UCSD-AML1 (cell line): ENCODE results near the gene WRAP53.

ENCODE experiments used
- DNase-seq: peaks from one replicate; lab custom pipeline; 2025; ENCODE audit not compliant: unreplicated experiment; lab: John Stamatoyannopoulos, UW

The WRAP53 gene

DNA sequence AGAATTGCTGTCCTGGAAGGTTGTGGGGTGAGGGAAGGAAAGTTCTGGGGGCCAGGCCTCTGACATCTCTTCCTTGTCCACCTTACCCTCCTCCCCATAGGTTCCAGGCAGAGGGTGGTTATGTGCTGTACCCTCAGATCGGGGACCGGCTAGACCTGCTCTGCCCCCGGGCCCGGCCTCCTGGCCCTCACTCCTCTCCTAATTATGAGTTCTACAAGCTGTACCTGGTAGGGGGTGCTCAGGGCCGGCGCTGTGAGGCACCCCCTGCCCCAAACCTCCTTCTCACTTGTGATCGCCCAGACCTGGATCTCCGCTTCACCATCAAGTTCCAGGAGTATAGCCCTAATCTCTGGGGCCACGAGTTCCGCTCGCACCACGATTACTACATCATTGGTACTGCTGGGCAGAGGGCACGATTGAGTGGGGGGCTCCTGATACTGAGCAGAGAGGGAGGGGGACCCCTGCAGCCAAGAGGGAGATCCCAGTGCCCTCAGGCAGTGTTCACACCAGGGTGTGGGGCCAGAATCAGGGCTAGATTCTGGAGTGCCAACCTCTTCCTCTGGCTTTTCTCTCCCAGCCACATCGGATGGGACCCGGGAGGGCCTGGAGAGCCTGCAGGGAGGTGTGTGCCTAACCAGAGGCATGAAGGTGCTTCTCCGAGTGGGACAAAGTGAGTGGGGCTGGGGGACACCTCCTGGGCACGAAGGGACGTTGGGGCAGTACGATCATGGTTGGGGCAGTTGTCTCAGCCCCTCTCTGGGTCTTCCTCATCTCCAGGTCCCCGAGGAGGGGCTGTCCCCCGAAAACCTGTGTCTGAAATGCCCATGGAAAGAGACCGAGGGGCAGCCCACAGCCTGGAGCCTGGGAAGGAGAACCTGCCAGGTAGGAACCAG is 19.8 kb downstream of the WRAP53 start:
- DNase-seq = no peak

DNA sequence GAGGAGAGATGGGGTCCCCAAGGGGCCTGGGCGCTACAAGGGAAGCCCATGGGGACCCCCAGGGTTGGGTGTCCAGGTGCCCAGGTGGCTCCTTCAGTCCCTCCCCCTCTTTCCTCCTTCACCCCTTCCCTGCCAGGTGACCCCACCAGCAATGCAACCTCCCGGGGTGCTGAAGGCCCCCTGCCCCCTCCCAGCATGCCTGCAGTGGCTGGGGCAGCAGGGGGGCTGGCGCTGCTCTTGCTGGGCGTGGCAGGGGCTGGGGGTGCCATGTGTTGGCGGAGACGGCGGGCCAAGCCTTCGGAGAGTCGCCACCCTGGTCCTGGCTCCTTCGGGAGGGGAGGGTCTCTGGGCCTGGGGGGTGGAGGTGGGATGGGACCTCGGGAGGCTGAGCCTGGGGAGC is 20.8 kb downstream of the WRAP53 start:
- DNase-seq = no peak

DNA sequence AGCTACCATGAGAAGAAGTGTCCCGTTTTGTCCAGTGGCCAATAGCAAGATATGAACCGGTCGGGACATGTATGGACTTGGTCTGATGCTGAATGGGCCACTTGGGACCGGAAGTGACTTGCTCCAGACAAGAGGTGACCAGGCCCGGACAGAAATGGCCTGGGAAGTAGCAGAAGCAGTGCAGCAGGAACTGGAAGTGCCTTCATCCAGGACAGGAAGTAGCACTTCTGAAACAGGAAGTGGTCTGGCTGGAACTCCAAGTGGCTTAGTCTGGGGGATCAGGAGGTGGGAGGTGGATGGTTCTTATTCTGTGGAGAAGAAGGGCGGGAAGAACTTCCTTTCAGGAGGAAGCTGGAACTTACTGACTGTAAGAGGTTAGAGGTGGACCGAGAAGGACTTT is 22.0 kb downstream of the WRAP53 start:
- no peak for DNase-seq

DNA sequence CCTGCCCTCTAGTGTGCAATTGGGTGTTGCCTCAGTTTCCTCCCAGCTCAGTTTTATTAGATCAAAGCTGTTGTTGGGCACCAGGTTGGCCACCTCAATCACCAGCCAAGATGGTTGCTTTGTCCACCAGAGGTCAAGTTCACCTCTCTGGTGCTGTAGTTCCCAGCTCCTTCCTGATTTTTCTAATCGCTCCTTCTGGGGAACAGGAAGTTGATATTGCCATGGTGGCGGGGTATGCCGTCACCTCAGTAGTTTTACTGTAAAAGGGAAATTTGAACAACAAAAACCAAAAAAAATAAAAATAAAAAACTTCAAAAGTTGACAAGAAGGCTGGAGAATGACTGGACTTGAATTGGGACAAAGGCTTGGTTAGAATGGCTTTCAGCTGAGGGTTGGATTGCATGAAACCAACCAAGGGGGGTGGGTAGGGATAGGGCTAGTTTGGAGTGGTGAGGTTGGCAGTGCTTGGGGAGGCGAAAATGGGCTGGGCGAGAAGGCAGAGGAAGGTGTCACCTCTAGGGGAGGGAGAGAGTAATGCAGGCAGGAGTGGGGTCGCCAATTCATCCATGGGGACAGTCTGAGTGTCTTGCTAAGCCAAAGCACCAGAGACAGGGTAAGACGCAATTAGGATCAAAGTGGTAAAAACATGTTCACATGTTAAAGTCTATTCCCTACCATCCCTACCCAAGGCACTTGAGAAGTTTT is 22.9 kb downstream of the WRAP53 start:
- DNase-seq = no peak

DNA sequence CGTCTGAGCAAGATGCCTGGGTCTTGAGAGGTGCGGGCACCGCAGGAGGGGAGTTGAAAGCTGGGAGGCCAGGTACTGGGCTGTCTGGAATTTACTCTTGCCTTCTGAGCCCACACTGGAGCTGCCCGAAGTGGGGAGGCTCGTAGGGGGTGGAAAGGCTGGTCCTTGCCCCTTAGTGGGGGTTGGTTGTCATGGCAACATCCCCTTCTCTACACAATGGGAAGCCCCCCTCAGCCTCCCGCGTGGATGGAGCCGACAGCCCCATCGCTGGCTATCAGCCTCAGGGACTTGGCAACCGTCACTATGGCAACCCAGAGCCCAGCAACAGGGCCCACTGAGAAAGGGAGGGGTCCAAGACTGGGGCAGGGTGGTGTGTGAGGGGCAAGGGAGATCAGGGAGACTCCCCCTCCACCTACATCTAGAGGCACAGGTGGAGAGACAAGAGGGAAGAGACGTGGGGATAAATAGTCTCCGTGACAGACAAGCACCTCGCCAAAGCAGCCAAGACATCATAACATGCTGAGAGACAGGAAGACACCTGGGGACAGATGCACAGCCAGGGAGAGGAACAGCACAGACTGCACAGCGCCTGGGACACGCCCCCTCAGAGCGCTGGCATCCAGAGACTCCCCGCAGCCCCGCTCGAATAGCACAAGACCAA is 24.0 kb downstream of the WRAP53 start:
- no peak for DNase-seq

DNA sequence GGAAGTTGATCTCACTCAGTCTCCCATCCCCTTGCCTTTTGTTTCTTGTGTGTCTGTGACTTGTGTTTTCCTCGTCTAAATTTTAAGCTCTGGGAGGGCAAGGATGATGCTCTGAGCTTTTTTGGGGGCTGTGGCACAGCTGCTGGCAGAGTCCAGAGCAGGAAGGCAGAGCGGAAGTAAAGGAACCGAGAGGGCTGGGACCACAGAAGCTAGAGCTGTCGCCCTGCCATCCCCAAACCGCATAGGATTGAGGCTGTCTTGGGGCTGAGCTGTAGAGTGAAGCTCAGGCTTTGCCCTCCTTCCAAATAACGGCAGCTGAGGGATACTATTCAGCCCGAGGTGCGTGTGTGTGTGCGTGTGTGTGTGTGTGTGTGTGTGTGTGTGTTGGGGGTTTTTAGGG is 25.5 kb downstream of the WRAP53 start:
- DNase-seq = peak; percentile 57

DNA sequence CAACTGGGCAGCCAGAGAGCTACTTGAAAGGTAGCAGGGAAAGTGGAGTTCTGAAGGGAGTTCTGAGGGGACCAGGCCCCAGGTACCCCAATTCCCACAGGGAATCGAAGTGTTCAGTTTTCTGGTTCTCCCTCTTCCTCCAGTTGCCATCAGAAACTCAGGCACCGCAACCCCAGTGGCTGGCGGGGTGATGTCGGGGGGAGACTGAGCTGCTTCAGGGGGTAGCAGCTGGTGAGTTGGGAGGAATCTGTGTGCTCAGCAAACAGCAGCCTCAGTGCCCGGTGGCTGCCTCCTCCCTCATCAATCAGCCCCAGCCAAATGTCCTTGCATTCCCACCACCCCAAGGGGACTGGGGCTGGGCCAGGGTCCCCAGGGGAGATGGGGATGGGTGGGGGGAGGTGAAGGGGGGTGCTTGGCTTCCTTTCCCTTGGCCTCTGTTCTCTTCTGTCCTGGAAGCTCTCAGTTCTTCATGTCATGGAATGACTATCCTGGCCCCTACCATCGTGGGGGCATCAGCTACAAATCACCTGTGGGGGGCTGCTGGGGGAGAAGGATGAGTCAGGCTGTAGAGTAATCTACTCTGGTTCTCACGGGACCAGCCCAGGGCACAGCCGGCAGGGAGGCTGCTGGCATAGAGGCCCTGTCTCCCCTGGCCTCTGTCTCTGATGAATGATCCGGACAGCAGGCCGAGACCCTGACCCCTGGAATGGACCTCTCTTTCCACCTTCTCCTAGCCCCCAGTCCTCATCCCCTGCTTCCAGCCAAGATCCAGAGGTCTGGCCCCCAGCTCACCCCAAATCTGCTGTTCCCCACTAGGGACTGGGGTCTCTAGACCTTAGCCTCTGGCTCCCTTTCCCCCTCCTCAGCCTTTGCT is 26.7 kb downstream of the WRAP53 start:
- DNase-seq = no peak

DNA sequence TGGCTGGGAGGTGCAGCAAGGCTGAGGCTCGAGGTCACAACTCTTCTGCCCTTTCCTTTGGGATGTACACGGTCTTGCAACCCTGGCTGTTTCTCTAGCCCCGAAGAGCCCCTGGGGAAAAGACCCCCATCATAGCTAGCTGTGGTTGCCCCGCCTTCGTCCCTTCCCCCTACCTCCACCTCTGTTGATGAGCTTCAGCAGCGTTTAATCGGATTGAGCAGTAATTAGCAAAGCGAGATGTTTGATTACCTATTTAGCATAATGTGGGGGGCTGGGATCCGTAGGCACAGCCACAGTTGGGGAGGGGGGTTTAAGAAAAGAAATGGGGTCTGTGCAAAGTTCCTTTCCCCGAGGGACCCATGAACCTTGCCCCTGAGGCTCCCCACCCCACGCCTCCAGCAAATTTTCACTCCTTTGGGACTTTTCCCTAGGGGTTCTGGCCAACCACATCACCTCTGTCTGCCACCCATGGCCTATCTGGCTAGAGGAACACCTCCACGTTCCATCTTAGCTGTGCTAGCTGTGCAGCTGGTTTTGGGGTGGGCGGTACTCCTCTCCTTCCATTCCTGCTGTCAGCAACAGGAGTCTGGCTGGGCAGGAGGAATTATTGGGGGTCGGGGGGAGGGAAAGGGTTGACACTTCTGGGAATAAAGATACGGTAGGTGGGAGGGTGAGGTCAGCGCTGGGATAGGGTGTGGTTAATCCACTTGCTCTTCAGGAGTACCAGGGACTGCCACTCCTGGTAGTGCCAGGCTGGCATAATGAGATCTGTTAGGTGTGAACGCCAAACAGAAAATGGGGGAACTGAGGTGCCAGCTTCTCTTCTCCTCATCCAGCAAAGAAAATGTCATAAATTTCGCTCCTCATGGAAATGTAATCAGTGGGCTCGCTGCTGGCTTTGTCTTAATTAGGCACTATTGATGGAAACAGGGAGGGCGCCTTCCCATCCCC is 27.9 kb downstream of the WRAP53 start:
- no peak for DNase-seq

DNA sequence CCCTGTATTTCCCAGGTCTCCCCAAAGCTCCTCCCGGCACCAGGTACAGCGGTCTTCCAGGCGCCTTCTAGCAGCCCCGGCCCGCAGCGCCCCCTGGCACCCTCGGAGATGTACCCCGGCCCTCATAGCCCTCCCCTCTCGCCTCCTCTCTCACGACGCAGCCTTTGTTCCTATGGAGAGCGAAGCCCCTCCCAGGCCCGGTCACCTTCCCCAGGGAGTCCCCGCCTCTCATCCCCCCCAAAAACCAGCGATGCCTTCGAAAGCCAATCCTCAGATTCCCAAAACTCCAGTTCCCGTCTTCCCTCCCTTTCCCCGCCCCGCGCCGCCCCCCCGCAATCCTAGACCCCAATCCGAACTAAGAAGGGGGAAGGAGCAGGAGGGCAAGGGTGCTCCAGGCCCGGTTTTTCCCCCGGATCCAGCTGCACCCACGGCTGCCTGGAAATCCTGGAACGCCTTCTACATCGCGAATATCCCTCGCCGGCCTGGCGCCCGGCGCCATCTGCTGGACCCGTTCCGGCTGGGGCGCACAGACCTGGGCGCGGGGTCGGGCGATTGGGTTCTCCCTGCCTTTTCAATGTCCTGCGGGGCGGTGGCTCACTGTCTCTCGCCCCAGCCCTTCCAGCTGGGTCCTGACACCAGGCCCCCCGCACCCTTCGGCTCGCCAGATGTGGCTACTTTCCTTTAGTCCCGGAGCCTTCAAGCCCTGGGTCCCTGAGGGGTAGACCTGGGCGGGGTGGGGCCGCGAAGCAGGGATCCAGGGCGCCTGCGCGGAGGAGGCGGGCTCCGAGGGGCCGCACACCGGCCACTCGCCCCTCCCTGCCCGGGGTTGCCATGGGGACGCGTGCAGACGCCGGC is 28.9 kb downstream of the WRAP53 start, which contains the start of gene DNAH2:
TSS of gene DNAH2 (plus strand) at position 844 of the 855 bp plus-strand sequence. CDS start 1,991 bp downstream, outside the sequence.
- DNase-seq = peak; percentile 88

DNA sequence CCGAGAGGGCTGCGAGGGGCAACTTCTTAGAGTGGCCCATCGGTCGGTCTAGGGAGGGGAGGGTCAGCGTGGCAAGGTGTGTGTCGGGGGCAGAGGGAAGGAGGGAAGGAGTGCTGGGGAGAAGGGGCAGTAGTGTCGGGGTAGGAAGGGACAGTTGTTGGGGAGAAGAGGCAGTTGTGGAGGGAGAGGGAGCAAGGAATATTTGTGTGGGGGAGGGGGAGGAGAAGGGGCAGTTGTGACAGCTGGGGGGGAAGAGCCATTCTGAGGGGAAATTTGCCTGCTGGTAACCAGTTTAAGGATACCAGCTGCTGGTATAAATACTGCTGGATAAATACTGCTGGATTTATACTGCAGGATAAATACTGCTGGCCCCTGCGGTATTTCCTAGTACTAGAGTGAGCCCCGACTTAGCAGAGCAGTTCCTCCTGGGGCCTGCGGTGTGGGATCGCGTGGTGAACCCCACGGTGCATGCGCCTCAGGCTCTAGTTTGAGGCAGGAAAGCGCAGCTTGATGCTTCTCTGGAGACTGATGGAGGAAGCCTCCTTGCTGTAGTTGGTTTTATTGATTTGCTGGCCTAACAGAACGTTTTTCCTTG is 29.6 kb downstream of the WRAP53 start:
- DNase-seq = peak; percentile 75

DNA sequence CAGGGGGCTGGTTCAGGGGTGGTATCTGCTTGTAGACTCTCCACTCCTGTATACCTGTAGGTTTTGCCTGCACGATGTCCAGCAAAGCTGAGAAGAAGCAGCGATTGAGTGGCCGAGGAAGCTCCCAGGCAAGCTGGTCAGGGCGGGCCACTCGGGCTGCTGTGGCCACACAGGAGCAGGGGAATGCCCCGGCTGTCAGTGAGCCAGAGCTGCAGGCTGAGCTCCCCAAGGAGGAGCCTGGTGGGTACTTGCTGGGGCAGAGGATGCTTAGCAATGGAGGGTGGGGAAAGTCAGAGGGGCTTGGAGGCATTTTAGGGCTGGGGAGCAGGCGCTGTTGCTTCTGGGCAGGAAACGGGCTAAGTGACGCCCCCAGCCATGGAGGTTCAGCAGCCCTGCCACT is 31.4 kb downstream of the WRAP53 start:
- no peak for DNase-seq

DNA sequence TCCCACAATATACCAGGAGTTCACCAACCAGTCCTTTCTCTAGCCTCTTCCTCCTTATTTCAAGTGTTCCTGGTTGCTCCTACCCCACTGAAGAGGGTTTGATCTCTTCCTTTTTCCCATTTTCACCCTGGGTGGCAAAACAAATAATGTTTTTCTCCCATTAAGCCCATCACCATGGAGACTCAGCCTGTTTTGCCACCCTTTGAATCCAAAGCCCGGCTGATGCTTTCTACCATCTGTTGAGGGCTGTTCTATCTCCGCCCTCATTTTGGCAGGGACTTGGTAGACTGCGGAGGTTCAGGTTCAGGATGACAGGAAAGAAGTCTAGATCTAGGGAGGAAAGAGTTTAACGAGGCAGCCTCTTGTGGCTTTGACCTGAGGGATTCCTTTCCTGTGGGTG is 31.8 kb downstream of the WRAP53 start:
- DNase-seq = no peak

DNA sequence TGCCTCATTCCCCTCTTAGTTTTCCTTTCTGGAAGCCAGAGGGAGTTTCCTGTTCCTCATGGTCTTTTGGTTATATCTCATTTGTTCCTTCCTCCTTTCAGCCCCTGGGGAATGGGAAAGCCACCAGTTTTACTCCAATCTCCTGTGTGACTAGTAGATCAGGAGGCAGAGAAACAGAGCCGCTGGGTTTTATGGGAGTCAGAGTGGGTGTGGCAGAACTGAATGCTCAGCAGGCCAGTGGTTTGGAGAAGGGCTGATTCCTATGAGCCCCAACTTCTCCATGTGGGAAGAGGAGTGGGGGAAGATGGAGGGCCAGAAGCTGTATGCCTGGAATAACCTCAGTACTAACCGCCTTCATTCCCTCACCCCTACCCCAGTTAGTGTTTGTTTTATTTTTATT is 33.3 kb downstream of the WRAP53 start:
- DNase-seq = no peak

DNA sequence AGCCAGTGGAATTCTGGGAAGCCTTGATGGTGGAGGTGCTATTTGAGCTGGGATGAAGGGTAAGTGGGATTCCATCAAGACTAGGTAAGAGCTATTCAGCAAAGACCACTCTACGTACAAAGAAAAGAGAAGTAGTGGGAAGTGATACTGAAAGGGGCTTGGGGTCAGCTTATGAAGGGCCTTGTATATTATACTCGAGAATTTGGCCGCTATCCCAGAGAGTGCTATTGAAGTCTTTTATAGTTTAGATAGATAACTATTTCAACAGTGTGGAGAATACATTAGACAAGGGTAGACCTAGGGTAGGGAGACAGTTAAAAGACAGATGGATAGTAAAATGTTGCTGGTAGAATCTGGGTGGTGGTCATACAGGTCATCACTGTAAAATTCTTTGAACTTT is 39.6 kb downstream of the WRAP53 start:
- no peak for DNase-seq

DNA sequence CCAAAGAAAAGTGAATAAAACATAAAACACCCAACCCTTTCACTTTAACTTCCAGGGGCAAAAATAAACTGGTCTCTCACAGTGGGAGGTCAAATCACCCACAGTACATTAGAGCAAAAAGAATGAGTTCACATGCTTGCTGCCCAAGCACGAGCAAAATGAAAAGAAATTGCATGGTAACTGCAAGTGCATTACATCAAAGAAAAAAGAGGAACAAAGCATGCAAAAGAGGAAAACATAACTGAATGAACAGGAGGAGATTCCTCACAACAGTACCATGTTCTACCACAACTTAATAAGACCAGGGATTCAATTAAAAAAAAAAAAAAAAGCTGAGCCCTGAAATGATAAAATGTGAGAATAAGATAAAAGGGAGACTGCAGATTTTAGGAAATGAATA is 41.5 kb downstream of the WRAP53 start:
- DNase-seq = no peak

DNA sequence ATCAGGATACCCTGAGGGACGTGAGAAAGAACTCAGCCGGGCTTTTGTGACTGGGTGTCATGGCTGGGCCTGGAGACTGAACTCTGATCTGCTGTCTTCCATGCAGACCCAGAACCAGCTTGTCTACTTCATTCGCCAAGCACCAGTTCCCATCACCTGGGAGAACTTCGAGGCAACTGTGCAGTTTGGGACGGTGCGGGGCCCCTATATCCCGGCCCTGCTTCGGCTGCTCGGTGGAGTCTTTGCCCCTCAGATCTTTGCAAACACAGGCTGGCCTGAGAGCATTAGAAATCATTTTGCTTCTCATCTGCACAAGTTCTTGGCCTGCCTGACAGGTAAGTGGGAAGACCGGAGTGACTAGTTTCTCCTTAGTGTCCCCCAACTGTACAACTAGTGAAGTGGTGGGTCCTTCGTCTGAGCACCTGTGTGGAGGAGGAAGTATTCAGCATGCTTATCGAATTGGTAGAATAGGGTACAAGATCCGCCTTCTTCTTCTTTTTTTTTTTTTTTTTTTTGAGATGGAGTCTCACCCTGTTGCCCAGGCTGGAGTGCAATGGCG is 44.8 kb downstream of the WRAP53 start:
- no peak for DNase-seq

DNA sequence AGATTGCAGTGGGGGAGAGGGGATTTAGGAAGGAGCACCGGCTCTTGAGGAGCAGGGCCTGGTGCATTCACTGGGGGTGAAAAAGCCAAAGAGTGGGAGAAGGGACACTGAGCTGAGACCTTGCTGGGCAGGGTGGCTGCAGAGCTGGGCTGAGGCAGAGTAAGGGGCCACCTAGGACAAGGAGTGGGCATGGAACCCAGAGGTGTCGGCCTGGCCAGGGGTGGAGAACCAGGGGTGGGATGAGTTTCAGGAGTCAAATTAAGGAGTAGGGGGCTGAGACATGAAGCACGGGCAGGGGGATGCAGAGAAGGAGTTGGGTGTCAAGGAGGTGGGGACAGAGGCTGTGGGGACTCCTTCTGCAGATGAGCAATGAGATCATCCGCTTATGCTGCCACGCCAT is 49.3 kb downstream of the WRAP53 start:
- no peak for DNase-seq

DNA sequence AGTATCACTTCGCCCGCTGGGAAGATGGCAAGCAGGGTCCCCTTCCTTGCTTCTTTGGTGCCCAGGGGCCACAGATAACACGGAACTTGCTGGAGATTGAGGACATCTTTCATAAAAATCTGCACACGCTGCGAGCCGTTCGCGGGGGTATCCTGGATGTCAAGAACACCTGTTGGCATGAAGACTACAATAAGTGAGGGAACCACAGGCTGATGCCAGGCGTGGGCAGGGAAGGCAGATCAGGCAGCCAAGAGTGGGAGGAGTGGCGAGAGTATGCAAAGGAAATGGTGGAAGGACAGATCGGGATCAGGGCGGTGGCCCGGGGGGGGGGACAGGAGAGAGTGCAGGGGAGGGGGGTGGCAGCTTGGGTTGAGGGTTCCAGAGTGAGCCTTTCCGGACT is 51.5 kb downstream of the WRAP53 start:
- DNase-seq = no peak
